ENCODE data around the gene C17orf58. TPM values are rescaled to one million over a fixed set of nuclear protein-coding genes. Genes with fewer than 3 reads are reported as not detected.

The C17orf58 gene
- total and polyA plus RNA-seq, 9 of the 15 experiments (the other 6 are each of a cell fraction or from before 2014, with no cell fraction given): 8.6 to 37.4 (median 27.6) TPM

GRCh38 chr17:68019675-68020408 lies 23.6 kb upstream of the C17orf58 start (continued):
- TF ChIP-seq ZFP91 (CRISPR knock-in tag; IDR thresholded peaks at IDR 0.05): no peak
- no peak for TF ChIP-seq ETV6 (IDR thresholded peaks at IDR 0.05; ENCODE audit: borderline replicate concordance in 1 of 2, low read depth in 2 of 2, low read length in 1 of 2)
- TF ChIP-seq ETV6 (CRISPR knock-in tag; IDR thresholded peaks at IDR 0.05; ENCODE audit: borderline replicate concordance): no peak
- TF ChIP-seq NCOA4 (IDR thresholded peaks at IDR 0.05; ENCODE audit: partially characterized antibody): no peak
- TF ChIP-seq RBBP5 (IDR thresholded peaks at IDR 0.05; ENCODE audit: borderline replicate concordance, insufficient read depth, low read length, poor library complexity, severe bottlenecking): peak; percentile 93
- no peak for TF ChIP-seq NFXL1 (CRISPR knock-in tag; IDR thresholded peaks at IDR 0.05)
- TF ChIP-seq, protein P1, sequence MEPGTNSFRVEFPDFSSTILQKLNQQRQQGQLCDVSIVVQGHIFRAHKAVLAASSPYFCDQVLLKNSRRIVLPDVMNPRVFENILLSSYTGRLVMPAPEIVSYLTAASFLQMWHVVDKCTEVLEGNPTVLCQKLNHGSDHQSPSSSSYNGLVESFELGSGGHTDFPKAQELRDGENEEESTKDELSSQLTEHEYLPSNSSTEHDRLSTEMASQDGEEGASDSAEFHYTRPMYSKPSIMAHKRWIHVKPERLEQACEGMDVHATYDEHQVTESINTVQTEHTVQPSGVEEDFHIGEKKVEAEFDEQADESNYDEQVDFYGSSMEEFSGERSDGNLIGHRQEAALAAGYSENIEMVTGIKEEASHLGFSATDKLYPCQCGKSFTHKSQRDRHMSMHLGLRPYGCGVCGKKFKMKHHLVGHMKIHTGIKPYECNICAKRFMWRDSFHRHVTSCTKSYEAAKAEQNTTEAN (CRISPR knock-in tag; IDR thresholded peaks at IDR 0.05): no peak
- TF ChIP-seq ZNF324 (CRISPR knock-in tag; IDR thresholded peaks at IDR 0.05): no peak
- peak; percentile 89; the same call in 1 of the 2 replicates for TF ChIP-seq LCOR (CRISPR knock-in tag; IDR thresholded peaks at IDR 0.05)
- TF ChIP-seq ZNF12 (CRISPR knock-in tag; IDR thresholded peaks at IDR 0.05): 0 out of 2 replicates have a peak, but pooled peaks have one; percentile 52
- peak; percentile 75 for TF ChIP-seq HMGN3 (IDR thresholded peaks at IDR 0.05; ENCODE audit: borderline replicate concordance, extremely low read depth, insufficient read length, low read depth, low read length)
- TF ChIP-seq HLTF (IDR thresholded peaks at IDR 0.05): no peak
- no peak for TF ChIP-seq FOXA1 (IDR thresholded peaks at IDR 0.05; ENCODE audit: borderline replicate concordance)
- TF ChIP-seq ZBTB40 (IDR thresholded peaks at IDR 0.05): peak; percentile 92
- TF ChIP-seq ZBTB40 (CRISPR knock-in tag; IDR thresholded peaks at IDR 0.05): no peak
- TF ChIP-seq ARID1B (IDR thresholded peaks at IDR 0.05): peak; percentile 58; the same call in 1 of the 2 replicates
